Liver (tissue), 9 donors: ENCODE measurements around the gene DACH1. TPM values are rescaled to one million over a fixed set of nuclear protein-coding genes. Genes with fewer than 3 reads are reported as not detected.

Experiments
- DNase-seq: peaks from one replicate; pipeline ENCODE4 v3.0.0-alpha.2; 2017; ENCODE audit warnings: low spot score
- H3K27ac ChIP-seq, 2 donors: one replicate each; pipeline ENCODE4 v1.7.0; 2013; ENCODE audit warnings: inconsistent platforms in 2 of 2, low read length in 2 of 2, control low read depth in 1 of 2, low read depth in 1 of 2, mild to moderate bottlenecking in 1 of 2
- H3K27me3 ChIP-seq, 4 donors: one replicate each; pipeline versions ENCODE4 v1.6.1 to v1.7.0; 2013; ENCODE audit warnings: low read length in 3 of 4, inconsistent platforms in 1 of 4, mild to moderate bottlenecking in 1 of 4, moderate library complexity in 1 of 4; ENCODE audit not compliant: control insufficient read depth in 4 of 4, insufficient read depth in 4 of 4
- H3K36me3 ChIP-seq, 4 donors: one replicate each; pipeline versions ENCODE4 v1.6.1 to v1.7.0; 2013; ENCODE audit warnings: low read length in 3 of 4, mild to moderate bottlenecking in 3 of 4, low read depth in 1 of 4, moderate library complexity in 1 of 4; ENCODE audit not compliant: control insufficient read depth in 4 of 4, insufficient read depth in 3 of 4
- H3K4me1 ChIP-seq, 4 donors: one replicate each; pipeline versions ENCODE4 v1.6.1 to v1.7.0; 2013; ENCODE audit warnings: low read length in 3 of 4, mild to moderate bottlenecking in 3 of 4, moderate library complexity in 1 of 4; ENCODE audit not compliant: control insufficient read depth in 4 of 4, insufficient read depth in 4 of 4
- H3K4me3 ChIP-seq, 3 donors: one replicate each; pipeline versions ENCODE4 v1.6.1 to v1.7.0; 2013; ENCODE audit warnings: low read length in 3 of 3, control low read depth in 1 of 3, low read depth in 1 of 3, mild to moderate bottlenecking in 1 of 3
- H3K9ac ChIP-seq, 2 donors: one replicate each; pipeline ENCODE4 v1.7.0; 2013; ENCODE audit warnings: low read length in 2 of 2, mild to moderate bottlenecking in 2 of 2, moderate library complexity in 2 of 2, control low read depth in 1 of 2, low read depth in 1 of 2
- H3K9me3 ChIP-seq, 4 donors: one replicate each; pipeline versions ENCODE4 v1.6.1 to v1.7.0; 2013; ENCODE audit warnings: low read length in 3 of 4; ENCODE audit not compliant: control insufficient read depth in 4 of 4
- CTCF ChIP-seq: fragments of 150-350 bp; IDR thresholded peaks from 2 replicates; pipeline ENCODE4 v1.5.1; 2017; ENCODE audit warnings: improper control_type of control experiment, low read depth, low read length; ENCODE audit not compliant: missing input control
- EGR1 ChIP-seq, 2 donors: IDR thresholded peaks; 2 replicates each; pipeline ENCODE4 v1.6.1; 2016 to 2018; ENCODE audit warnings: antibody characterized with exemption in 2 of 2, low read depth in 2 of 2
- FOXA1 ChIP-seq: IDR thresholded peaks from 2 replicates; pipeline ENCODE4 v1.6.1; 2016; ENCODE audit warnings: antibody characterized with exemption
- FOXA2 ChIP-seq: IDR thresholded peaks from 2 replicates; pipeline ENCODE4 v1.6.1; 2016; ENCODE audit warnings: antibody characterized with exemption
- GABPA ChIP-seq, 2 donors: IDR thresholded peaks in 1 of 2; conservative IDR thresholded peaks in 1 of 2; 2 replicates each; pipeline ENCODE4 v1.6.1; 2016; ENCODE audit warnings: antibody characterized with exemption in 2 of 2, mild to moderate bottlenecking in 1 of 2, moderate library complexity in 1 of 2
- HNF4A ChIP-seq, 2 donors: conservative IDR thresholded peaks; 2 replicates each; pipeline ENCODE4 v1.6.1; 2016; ENCODE audit warnings: antibody characterized with exemption in 2 of 2, mild to moderate bottlenecking in 2 of 2
- HNF4G ChIP-seq: IDR thresholded peaks from 2 replicates; pipeline ENCODE4 v1.6.1; 2016; ENCODE audit warnings: antibody characterized with exemption
- JUND ChIP-seq, 2 donors: IDR thresholded peaks; 2 replicates each; pipeline ENCODE4 v1.6.1; 2016; ENCODE audit warnings: antibody characterized with exemption in 2 of 2
- MAX ChIP-seq: IDR thresholded peaks from 2 replicates; pipeline ENCODE4 v1.6.1; 2016; ENCODE audit warnings: antibody characterized with exemption
- NR2F2 ChIP-seq: IDR thresholded peaks from 2 replicates; pipeline ENCODE4 v1.6.1; 2016; ENCODE audit warnings: antibody characterized with exemption
- RAD21 ChIP-seq, 2 donors: IDR thresholded peaks; 2 replicates each; pipeline ENCODE4 v1.6.1; 2016; ENCODE audit warnings: antibody characterized with exemption in 2 of 2, mild to moderate bottlenecking in 2 of 2
- REST ChIP-seq: IDR thresholded peaks from 2 replicates; pipeline ENCODE4 v1.6.1; 2016; ENCODE audit warnings: antibody characterized with exemption, mild to moderate bottlenecking
- RXRA ChIP-seq, 2 donors: IDR thresholded peaks; 2 replicates each; pipeline ENCODE4 v1.6.1; 2017 to 2018; ENCODE audit warnings: antibody characterized with exemption in 2 of 2, mild to moderate bottlenecking in 1 of 2
- SP1 ChIP-seq: IDR thresholded peaks from 2 replicates; pipeline ENCODE4 v1.6.1; 2018; ENCODE audit warnings: antibody characterized with exemption, mild to moderate bottlenecking
- TAF1 ChIP-seq: conservative IDR thresholded peaks from 2 replicates; pipeline ENCODE4 v1.6.1; 2016; ENCODE audit warnings: antibody characterized with exemption, mild to moderate bottlenecking
- YY1 ChIP-seq: IDR thresholded peaks from 2 replicates; pipeline ENCODE4 v1.6.1; 2016; ENCODE audit warnings: antibody characterized with exemption, mild to moderate bottlenecking
- ZBTB33 ChIP-seq: IDR thresholded peaks from 2 replicates; pipeline ENCODE4 v1.6.1; 2016; ENCODE audit warnings: antibody characterized with exemption
- WGBS: extraction: QIAGEN DNeasy Blood & Tissue Kit; methylation state at CpG from one replicate; pipeline ENCODE4 v1.1.7; 2013; 5-methylcytosine and 5-hydroxymethylcytosine counted together
- polyA plus RNA-seq, 2 donors: library from polyadenylated mRNA; stranded (reverse) in 1 of 2; unstranded in 1 of 2; fragments of 200-250 nt in 1 of 2; fragments of >200 nt in 1 of 2; fragmentation: Nextera tagmentation in 1 of 2; extraction: Ambion mirVana in 1 of 2; gene quantifications; one replicate each; pipeline versions ENCODE4 v1.2.1 to v1.2.3, GENCODE V29; 2013 to 2015
- total RNA-seq, 2 donors: library from RNA; depleted of rRNA; stranded (reverse); fragments of >200 nt; gene quantifications; one replicate each; pipeline ENCODE4 v1.2.3, GENCODE V29; 2014
- donor health status: healthy.
- donor health status: healthy.
- donor health status: healthy.
- donor health status: healthy.
- donor health status: healthy.

Gene DACH1
- total and polyA plus RNA-seq, 4 donors = 0.28 to 1.9 (median 0.77) TPM

- no peak for TF ChIP-seq JUND (IDR thresholded peaks at IDR 0.05)
- no peak for TF ChIP-seq FOXA1
- TF ChIP-seq FOXA2 = no peak
- no peak for TF ChIP-seq HNF4A (conservative IDR thresholded peaks at IDR 0.05)
- TF ChIP-seq RAD21 (IDR thresholded peaks at IDR 0.05) = no peak
- TF ChIP-seq NR2F2 = no peak
- no peak for TF ChIP-seq GABPA (IDR thresholded peaks at IDR 0.05 in 1 of 2, conservative IDR thresholded peaks at IDR 0.05 in 1 of 2)
- no peak for TF ChIP-seq ZBTB33
Observed at GRCh38 chr13:71638751-71639150, 228.3 kb downstream of the DACH1 start (continued).

- Histone ChIP-seq H3K27ac (no peak overlapping the region), H3K4me1 (no peaks in the 10 kb centered on the region), H3K36me3 (no peaks in the 10 kb centered on the region), H3K9ac (no peak overlapping the region), H3K4me3 (no peak overlapping the region), H3K9me3 (no peaks in the 10 kb centered on the region), H3K27me3 (no peaks in the 10 kb centered on the region)
- no peak for TF ChIP-seq JUND (IDR thresholded peaks at IDR 0.05)
- TF ChIP-seq FOXA1 = no peak
- TF ChIP-seq TAF1 = no peak
- no peak for TF ChIP-seq EGR1 (IDR thresholded peaks at IDR 0.05; ENCODE audit: low read depth in 2 of 2)
- no peak for TF ChIP-seq REST
- TF ChIP-seq RAD21 (IDR thresholded peaks at IDR 0.05) = no peak
- no peak for TF ChIP-seq MAX
- no peak for TF ChIP-seq GABPA (IDR thresholded peaks at IDR 0.05 in 1 of 2, conservative IDR thresholded peaks at IDR 0.05 in 1 of 2)
- TF ChIP-seq RXRA (IDR thresholded peaks at IDR 0.05) = no peak
- no peak for TF ChIP-seq YY1
- no peak for TF ChIP-seq HNF4A (conservative IDR thresholded peaks at IDR 0.05)
- TF ChIP-seq HNF4G = no peak
- no peak for TF ChIP-seq NR2F2
- no peak for TF ChIP-seq FOXA2
- no peak for TF ChIP-seq SP1
- TF ChIP-seq CTCF = no peak
- WGBS = 76% methylated on average over 2 of the region's 2 CpGs
- no peak for DNase-seq
Observed at GRCh38 chr13:71634602-71635443, 232.2 kb downstream of the DACH1 start.
